ENCODE results near the gene ENPP3.

DNA sequence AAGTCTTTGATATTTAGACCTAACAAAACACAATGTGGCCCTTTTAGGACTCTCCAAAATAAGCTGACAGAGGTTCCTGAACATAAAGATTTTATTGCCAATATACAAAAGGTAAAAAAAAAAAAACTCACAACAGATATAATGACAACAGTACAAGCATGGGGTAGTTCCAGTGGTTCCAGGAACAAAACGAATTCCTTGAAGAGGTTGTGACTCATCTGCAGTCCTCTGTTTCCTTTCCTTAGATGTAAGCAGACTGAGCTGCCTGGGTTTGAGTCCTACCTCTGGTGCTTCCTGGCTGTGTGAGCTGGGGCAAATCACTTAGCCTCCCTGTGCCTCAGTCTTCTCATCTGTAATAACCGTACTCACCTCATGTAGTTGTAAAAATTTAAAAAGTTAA lies 87.0 kb downstream of the ENPP3 start:
- TF ChIP-seq POLR2A (IDR thresholded peaks at IDR 0.05), result no peak
- TF ChIP-seq, protein P1, sequence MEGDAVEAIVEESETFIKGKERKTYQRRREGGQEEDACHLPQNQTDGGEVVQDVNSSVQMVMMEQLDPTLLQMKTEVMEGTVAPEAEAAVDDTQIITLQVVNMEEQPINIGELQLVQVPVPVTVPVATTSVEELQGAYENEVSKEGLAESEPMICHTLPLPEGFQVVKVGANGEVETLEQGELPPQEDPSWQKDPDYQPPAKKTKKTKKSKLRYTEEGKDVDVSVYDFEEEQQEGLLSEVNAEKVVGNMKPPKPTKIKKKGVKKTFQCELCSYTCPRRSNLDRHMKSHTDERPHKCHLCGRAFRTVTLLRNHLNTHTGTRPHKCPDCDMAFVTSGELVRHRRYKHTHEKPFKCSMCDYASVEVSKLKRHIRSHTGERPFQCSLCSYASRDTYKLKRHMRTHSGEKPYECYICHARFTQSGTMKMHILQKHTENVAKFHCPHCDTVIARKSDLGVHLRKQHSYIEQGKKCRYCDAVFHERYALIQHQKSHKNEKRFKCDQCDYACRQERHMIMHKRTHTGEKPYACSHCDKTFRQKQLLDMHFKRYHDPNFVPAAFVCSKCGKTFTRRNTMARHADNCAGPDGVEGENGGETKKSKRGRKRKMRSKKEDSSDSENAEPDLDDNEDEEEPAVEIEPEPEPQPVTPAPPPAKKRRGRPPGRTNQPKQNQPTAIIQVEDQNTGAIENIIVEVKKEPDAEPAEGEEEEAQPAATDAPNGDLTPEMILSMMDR (IDR thresholded peaks at IDR 0.05), result no peak

Data from sigmoid colon (tissue), 3 donors.